ENCODE data around the gene PHKA2.

DNA sequence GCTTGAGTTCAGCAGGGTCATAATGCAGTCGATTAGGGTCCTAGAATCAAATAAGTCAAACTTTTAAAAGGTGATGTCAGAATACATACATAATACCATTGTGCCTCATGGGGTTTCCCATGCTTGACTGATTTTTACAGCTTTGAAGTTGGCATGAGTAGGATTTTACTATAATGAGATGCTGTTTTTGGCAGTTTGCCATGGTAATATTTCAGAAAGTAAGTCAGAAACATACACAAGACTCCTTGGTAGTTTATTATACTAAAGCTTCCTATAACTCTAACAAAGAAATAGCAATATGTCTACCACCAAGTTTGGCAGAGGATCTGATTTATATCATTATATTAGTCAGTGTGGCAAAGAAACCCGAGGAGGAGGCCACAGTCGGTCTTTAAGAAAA lies 45.2 kb downstream of the PHKA2 start:
- TF ChIP-seq, protein P1, sequence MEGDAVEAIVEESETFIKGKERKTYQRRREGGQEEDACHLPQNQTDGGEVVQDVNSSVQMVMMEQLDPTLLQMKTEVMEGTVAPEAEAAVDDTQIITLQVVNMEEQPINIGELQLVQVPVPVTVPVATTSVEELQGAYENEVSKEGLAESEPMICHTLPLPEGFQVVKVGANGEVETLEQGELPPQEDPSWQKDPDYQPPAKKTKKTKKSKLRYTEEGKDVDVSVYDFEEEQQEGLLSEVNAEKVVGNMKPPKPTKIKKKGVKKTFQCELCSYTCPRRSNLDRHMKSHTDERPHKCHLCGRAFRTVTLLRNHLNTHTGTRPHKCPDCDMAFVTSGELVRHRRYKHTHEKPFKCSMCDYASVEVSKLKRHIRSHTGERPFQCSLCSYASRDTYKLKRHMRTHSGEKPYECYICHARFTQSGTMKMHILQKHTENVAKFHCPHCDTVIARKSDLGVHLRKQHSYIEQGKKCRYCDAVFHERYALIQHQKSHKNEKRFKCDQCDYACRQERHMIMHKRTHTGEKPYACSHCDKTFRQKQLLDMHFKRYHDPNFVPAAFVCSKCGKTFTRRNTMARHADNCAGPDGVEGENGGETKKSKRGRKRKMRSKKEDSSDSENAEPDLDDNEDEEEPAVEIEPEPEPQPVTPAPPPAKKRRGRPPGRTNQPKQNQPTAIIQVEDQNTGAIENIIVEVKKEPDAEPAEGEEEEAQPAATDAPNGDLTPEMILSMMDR (IDR thresholded peaks at IDR 0.05): no peak
- no peak for TF ChIP-seq EP300 (IDR thresholded peaks at IDR 0.05)

Measured in sigmoid colon (tissue), 4 donors.